Measurements from ENCODE around the gene SAP30L.

SAP30L gene, protein sequence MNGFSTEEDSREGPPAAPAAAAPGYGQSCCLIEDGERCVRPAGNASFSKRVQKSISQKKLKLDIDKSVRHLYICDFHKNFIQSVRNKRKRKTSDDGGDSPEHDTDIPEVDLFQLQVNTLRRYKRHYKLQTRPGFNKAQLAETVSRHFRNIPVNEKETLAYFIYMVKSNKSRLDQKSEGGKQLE

DNA sequence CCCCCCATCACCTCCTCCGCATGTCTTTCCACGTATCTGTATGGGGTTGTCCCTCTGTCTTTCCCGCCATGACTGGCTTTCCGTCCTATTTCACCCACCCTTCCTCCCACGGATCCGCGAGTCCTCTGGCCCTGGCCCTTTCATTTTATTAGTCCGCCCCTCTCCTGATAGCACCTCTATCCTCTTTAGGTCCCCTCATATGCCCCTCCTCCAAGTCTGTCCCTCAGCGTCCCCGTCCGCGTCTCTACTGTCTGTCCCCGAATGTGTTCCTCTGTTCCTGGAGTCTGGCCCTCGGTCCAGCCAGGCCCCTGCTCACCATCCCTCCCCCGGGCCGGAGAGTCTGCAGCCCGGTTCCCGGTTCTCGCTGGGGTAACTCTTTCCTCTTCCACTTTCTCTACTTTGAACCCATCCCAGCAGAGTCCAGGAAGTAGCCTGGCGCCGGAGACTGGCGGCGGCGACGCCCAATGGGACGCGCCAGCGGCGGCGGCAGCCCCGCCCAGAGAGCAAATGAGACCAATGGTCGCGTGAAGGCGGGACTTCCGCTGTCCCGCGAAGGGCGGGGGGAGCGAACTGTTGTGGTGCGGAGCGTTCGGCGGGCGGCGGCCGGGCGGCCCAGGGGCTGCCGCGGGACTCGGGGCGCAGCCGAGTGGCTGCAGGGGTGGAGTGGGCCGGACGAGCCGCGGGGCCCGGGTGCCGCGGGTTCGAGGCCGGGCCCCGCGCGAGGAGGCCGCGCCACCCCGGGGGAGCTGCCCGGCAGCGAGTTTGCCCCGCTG is at the start of gene SAP30L:
SAP30L (plus strand) TSS at position 576 of the 773 bp plus-strand sequence. CDS start 608 bp downstream, outside the sequence.
- DNase-seq (ENCODE audit: low spot score), result peak; percentile 95

GRCh38 chr5:154396128-154396527 is 49.7 kb upstream of the SAP30L start:
- no peak for DNase-seq (ENCODE audit: low spot score)

DNA sequence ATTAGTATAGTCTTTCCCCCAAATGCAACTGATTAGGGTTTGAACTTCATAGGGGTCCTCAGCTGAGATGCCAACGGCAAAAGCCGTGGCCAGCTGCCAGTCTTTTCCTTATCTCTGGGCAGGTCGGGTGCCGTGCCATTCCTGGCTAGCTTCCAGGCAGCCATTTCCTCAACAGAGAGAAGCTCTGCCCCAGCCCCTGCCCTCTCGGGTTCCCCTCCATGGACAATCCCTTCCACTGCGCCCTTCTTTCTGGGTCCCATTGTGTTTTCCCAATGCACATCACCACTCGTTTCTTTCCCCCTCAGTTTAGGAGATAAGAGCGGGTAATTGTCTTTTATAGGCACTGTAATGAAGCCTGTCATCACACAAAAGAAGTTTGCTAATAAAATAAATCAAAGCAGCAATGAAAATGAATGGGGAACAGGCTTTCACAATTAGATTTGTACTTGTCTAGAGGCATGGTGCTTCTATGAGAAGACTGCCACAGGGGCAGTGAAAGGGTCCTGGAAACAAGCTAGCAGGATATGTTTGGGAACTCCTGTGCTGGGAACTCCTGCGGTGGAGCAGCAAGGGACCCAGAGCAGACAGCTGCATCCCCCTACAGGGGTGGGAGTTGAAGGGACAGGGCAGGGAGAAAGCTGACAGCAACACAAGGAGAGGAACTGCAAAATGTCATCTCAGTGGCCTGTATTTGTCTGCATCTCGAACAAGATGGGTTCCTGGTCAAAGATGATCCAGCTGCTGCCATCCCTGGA is 48.0 kb upstream of the SAP30L start:
- no peak for DNase-seq (ENCODE audit: low spot score)

DNA sequence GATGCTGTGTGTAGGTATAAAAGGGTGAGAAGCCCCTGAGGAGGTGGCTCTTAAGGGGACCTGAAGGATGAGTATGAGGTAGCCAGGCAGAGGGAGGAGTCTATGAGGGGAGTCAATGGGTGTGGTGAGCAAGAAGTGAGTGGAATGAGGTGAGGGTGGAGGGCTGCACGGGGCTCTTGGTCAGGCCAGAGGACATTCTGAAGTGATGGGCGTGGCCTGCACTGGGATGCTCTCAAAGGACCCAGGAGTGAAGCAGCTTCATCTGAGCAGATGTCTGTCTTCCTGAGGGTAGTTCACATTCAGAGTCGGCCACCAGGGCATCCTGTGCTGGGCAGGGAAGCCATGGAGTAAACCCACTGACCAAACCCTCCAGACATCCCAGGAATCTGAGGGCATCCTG is 45.1 kb upstream of the SAP30L start:
- DNase-seq (ENCODE audit: low spot score), result no peak

- no peak for DNase-seq (ENCODE audit: low spot score)
These were observed 44.4 kb upstream of the SAP30L start for GRCh38 chr5:154401355-154401754.

DNA sequence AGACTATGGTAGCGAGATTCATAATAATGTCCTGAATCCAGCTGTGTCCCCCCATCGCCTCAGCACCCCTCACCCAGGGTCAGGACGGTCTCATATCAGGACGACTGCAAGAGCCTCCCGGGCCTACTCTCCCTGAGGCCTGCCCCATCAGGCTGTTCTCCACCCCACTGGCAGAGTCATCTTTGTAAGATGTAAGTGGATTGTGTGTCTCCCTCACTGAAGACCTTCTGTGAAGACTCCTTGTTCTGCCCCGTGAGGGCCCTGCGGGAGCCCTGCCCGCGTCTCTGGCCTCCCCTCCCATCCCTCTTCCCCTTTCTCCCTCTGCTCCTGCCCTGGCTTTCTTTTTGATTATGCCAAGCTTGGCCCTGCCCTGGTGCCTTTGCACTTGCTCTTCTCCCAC is 43.9 kb upstream of the SAP30L start:
- DNase-seq (ENCODE audit: low spot score), result no peak

- no peak for DNase-seq (ENCODE audit: low spot score)
These were observed 43.2 kb upstream of the SAP30L start for GRCh38 chr5:154402611-154403010.

DNA sequence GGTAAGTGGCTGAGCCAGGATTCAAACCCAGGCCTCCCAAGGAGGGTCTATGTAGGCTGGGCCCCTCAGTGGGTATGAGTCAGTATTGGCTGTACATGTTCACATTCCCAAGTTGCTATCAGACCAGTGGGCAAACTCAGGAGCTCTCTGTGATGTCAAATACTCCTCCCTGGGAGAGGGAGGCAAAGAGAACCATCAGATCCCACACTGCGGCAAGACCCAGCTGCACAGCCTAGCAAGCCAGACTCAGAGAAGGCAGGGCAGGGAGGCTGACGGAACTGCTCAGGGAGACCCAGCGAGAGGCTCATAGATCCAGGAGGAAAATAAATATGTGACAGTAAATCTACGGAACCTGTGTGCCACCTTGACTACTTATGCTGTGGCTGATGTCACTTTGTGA is 42.6 kb upstream of the SAP30L start:
- no peak for DNase-seq (ENCODE audit: low spot score)

DNA sequence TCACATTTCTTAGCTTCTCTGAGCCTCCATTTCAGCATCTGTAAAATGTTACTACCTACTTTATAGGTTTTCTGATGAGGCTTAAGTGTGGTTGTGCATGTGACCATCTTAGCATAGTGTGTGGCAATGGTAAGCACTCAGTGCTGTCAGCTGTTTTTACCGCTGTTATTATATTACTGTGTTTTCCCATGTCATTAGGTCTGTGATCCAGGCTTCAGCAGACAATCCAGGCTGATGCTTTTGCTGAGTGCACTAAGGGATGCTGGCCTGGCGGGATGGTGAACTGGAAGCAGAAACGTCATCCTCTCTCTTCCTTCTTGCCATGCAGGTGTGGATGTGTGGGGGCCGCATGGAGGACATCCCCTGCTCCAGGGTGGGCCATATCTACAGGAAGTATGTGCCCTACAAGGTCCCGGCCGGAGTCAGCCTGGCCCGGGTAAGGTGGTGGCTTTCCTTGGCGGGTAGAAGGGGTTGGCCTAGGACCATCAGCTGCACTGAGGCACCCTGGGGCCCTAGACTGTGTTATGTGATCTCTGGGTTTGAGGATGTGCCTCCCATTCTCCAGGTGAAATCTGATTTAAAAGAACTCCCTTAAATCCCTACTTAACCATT is 41.9 kb upstream of the SAP30L start:
- no peak for DNase-seq (ENCODE audit: low spot score)

DNA sequence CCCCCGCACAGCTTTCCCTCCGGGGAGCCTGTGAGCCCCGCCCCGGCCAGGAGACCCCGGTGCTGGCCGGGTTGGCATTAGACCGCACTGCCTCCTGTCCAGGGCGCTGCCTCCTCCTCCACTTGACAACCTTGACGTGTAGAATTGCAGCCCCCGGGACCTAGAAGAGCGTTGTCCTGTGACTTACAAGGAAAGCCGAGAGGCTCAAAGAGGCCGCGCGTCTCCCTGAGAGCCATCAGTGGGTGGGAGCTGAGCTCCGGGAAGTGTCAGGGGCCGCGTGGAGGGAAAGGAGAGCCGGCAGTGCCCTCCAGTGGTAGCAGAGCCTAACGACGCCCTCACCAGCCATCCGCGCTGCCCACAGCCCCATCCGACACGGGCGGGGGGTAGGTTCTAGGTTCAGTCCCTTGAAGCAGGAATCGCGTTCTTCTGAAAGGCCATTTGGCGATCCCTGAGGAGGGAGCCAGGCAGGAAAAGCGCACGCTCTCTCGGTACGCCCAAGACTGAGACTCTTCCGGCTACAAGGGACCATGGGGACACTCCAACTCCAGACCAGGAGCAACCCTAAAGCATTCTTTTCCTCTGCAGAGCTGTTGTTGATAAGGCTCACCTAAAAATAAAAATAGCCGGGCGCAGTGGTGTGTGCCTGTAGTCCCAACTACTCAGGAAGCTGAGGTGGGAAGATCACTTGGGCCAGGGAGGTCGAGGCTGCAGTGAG is 40.6 kb upstream of the SAP30L start:
- peak; percentile 87 for DNase-seq (ENCODE audit: low spot score)

DNA sequence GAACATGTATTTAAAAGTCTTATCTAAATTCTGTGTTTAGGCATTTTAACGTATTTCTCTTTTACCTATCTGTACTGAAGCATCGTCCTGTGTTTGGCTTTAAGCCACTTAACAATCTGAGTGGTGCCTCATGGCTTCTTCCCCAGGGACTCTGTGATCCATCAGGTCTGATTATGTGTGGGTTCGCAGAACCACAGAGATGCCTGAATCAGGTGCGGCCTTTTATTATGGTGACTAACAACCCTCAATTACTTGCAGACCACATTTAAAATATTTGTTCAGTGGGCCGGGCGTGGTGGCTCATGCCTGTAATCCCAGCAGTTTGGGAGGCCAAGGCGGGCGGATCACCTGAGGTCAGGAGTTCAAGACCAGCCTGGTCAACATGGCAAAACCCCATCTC is 39.6 kb upstream of the SAP30L start:
- no peak for DNase-seq (ENCODE audit: low spot score)

DNA sequence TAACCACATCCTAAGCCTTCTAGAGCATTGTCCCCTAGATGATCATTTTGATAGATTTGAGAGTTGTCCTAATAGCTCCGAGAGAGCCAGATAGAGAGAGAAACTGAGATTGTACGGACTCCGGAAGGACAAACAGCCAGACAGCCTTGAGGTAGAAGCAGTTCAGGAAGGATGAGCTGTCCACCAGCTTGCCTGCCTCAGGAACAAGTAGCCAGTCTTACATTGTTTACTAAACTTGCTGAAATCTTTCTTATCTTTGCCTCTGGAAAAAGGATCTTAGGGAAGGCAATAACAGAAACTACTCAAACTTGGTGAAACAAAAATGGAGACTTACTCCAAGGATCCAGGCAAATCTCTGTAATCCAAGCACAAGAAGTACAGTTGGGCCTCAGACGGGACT is 39.0 kb upstream of the SAP30L start:
- no peak for DNase-seq (ENCODE audit: low spot score)

GRCh38 chr5:154408811-154409210 is 37.0 kb upstream of the SAP30L start:
- DNase-seq (ENCODE audit: low spot score), result no peak

GRCh38 chr5:154409230-154409840 is 36.5 kb upstream of the SAP30L start:
- no peak for DNase-seq (ENCODE audit: low spot score)

DNA sequence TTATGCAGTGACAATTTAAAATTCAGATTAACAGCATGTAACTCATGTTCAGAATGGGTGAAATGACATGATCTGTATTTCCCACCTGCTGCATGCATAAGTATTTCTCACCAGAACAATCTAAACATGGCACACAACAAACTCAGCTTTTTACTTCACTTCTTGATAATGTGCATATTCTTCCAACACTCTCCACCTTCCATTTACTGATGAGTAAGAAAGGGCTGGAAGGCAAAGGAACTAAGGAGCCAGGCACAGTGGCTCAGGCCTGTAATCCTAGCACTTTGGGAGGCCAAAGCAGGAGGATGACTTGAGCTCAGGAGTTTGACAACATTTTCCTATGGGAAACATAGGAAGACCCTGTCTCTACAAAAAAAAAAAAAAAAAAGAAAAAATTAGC is 35.8 kb upstream of the SAP30L start:
- no peak for DNase-seq (ENCODE audit: low spot score)

GRCh38 chr5:154410786-154411185 is 35.0 kb upstream of the SAP30L start:
- no peak for DNase-seq (ENCODE audit: low spot score)

GRCh38 chr5:154411338-154411737 is 34.5 kb upstream of the SAP30L start:
- no peak for DNase-seq (ENCODE audit: low spot score)

- no peak for DNase-seq (ENCODE audit: low spot score)
These were observed 33.5 kb upstream of the SAP30L start for GRCh38 chr5:154412316-154412715.

DNA sequence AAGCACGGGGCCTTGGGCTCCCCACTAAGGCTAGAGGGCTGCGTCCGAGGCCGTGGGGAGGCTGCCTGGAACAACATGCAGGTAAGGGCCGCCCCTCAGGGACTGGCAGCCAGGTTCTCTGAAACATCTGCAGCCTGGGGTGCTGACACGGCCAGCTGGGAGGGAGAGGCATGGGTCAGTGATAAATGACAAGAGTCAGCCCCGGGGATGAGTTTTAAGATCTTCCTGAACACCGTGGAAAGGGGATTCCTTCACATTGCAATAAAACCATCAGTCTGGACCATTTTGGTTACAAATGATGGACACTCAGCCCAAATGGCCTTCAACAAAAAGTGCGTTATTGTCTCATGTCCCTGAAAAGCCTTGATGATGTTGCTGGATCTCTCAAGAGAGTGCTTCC is 32.9 kb upstream of the SAP30L start:
- no peak for DNase-seq (ENCODE audit: low spot score)

DNA sequence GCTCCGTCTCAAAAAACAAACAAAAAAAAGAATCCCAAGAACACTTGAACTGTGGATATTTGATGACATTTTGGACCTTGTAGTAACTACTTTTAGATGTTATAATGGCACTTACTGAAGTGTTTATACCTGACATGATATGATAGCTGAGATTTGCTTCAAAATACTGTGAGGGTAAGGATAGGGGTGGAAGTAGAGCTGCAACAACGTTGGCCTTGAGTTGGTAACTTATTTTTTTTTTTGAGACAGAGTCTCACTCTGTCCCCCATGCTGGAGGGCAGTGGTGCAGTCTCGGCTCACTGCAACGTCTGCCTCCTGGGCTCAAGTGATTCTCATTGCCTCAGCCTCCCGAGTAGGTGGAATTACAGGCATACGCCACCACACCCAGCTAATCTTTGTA is 30.7 kb upstream of the SAP30L start:
- DNase-seq (ENCODE audit: low spot score), result no peak

DNA sequence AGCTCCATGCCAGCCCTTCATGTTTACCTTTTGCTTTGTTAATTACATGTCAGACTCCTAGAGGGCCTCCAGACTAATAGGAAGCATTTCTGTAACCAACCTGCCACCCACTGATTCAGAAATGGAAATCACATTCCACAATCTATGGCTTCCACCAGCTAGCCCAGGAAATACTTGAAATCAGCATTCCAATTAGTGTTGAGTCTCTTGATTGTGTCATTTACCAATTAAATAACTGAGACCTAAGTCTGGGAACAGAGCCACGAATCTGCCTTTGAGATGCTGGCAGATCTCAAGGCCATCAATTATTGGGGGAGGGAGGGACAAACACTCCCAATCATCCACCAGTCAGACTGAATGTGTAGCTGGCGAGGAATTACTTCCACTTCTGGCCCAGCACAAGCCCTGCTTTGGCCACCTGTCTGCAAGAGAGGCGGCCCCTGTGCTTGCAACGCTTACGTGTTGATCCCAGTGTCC is 27.4 kb upstream of the SAP30L start:
- DNase-seq (ENCODE audit: low spot score), result no peak
